LNCAP (cell line): ENCODE data around the gene MXD1.

Experiments
- CTCF ChIP-seq: fragments of 450-650 bp; IDR thresholded peaks from 2 replicates; pipeline ENCODE4 v1.5.1; 2017; ENCODE audit warnings: mild to moderate bottlenecking

MXD1 gene

GRCh38 chr2:69936906-69937305 lies 22.0 kb downstream of the MXD1 start:
- TF ChIP-seq CTCF, result no peak

- no peak for TF ChIP-seq CTCF
Observed at GRCh38 chr2:69937968-69938367, 23.1 kb downstream of the MXD1 start.

DNA sequence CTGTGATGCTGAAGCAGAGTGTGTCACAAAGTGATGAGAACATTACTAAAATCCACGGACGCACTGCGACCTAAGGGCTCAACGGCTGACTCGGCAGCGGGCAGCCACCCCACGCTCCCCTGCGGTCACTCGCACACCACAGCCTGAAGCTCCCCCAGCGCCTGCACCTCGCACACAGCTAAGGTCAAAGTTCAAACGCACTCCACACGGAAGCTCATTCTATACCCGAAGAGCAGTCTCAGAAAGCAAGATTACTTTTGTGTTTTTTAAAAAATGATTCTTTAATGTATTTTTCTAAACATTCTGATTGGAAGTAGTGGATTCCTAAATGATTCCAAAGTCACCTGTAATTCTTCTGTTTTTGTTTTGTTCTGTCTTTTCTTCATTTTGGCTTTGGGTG lies 24.8 kb downstream of the MXD1 start:
- no peak for TF ChIP-seq CTCF

- TF ChIP-seq CTCF, result no peak
Observed at GRCh38 chr2:69940691-69941090, 25.8 kb downstream of the MXD1 start.

DNA sequence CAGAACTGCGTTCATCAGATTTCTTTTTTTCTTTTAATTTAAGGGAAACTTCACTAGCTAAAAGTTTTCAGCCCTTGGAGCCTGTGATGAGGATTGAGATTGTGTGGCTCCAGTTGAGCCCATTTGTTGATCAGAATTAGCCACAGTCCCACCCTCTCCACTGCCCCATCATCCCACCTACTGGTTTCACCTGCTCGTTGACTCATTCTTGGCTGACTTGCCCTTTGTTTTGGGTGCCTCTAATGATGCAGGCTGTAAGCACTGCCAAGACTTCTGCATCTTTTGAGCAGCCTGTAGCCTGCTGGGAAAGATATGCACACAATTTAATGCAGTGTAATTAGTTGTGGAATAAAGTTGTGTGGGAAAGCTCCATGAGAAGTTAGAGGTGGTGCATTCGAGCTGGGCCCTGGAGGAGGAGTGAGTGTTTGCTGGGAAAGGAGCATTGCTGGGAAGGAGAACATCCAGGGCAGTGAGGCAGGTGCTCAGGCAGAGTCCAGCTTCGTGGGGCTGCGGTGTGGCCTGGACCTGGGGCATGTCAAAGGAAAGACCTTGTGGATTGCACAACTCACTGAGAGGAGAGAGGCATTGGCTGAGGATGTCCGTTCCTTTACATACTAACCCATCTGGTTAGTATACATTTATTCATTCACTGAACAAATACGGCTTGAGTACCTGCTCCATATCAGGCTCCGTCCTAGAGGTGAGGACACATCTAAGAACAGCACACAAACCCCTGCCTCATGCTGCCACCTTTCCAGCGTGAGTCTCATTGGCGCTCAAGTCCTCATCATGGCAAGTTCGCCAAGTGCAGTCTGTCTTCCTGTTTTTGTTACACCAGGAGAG lies 28.3 kb downstream of the MXD1 start:
- no peak for TF ChIP-seq CTCF

GRCh38 chr2:69943843-69944525 lies 29.1 kb downstream of the MXD1 start:
- TF ChIP-seq CTCF, result no peak

GRCh38 chr2:69944756-69945155 lies 29.8 kb downstream of the MXD1 start:
- no peak for TF ChIP-seq CTCF
